Trophoblast cell (in vitro differentiated cells and primary cell): ENCODE data around the gene ASB3.

Experiments used
- DNase-seq, 2 donors: peaks; one replicate each; pipeline ENCODE4 v3.0.0-alpha.2; 2016
- H2AFZ ChIP-seq: 2 replicates; pipeline ENCODE4 v1.6.1; 2013; ENCODE audit warnings: low read length, moderate library complexity, mild to moderate bottlenecking; ENCODE audit not compliant: insufficient read depth, poor library complexity
- H2AK5ac ChIP-seq: 2 replicates; pipeline ENCODE4 v1.6.1; 2013; ENCODE audit warnings: mild to moderate bottlenecking, low read length
- H2BK120ac ChIP-seq: 2 replicates; pipeline ENCODE4 v1.6.1; 2013; ENCODE audit warnings: low read length, mild to moderate bottlenecking, moderate library complexity; ENCODE audit not compliant: insufficient read depth, poor library complexity
- H2BK12ac ChIP-seq: 2 replicates; pipeline ENCODE4 v1.6.1; 2013; ENCODE audit warnings: mild to moderate bottlenecking, low read length, moderate library complexity
- H2BK5ac ChIP-seq: 2 replicates; pipeline ENCODE4 v1.6.1; 2013; ENCODE audit warnings: low read length, low read depth, moderate library complexity, mild to moderate bottlenecking; ENCODE audit not compliant: poor library complexity
- H3K14ac ChIP-seq: 2 replicates; pipeline ENCODE4 v1.6.1; 2013; ENCODE audit warnings: mild to moderate bottlenecking, low read length
- H3K18ac ChIP-seq: 2 replicates; pipeline ENCODE4 v1.6.1; 2013; ENCODE audit warnings: mild to moderate bottlenecking, low read length
- H3K23ac ChIP-seq: 2 replicates; pipeline ENCODE4 v1.6.1; 2013; ENCODE audit warnings: low read length
- H3K27ac ChIP-seq: 2 replicates; pipeline ENCODE4 v1.5.1; 2013; ENCODE audit warnings: low read depth, mild to moderate bottlenecking, inconsistent platforms, low read length, moderate library complexity
- H3K27me3 ChIP-seq: 2 replicates; pipeline ENCODE4 v1.6.1; 2013; ENCODE audit warnings: inconsistent platforms, mild to moderate bottlenecking, low read length, moderate library complexity; ENCODE audit not compliant: insufficient read depth
- H3K36me3 ChIP-seq, 2 experiments: 1 replicate in 1 of 2; 2 replicates in 1 of 2; pipeline ENCODE4 v1.6.1; 2013; ENCODE audit warnings: low read length in 2 of 2, mild to moderate bottlenecking in 2 of 2, moderate library complexity in 1 of 2; ENCODE audit not compliant: insufficient read depth in 2 of 2, control insufficient read depth in 1 of 2
- H3K4ac ChIP-seq: 2 replicates; pipeline ENCODE4 v1.6.1; 2013; ENCODE audit warnings: low read depth, mild to moderate bottlenecking, low read length, moderate library complexity
- H3K4me1 ChIP-seq, 2 experiments: 1 replicate in 1 of 2; 2 replicates in 1 of 2; pipeline ENCODE4 v1.6.1; 2013; ENCODE audit warnings: low read length in 2 of 2, mild to moderate bottlenecking in 2 of 2, moderate library complexity in 1 of 2; ENCODE audit not compliant: insufficient read depth in 2 of 2, control insufficient read depth in 1 of 2
- H3K4me2 ChIP-seq: 2 replicates; pipeline ENCODE4 v1.6.1; 2013; ENCODE audit warnings: inconsistent platforms, mild to moderate bottlenecking, low read length, moderate library complexity
- H3K4me3 ChIP-seq: 2 replicates; pipeline ENCODE4 v1.5.1; 2013; ENCODE audit warnings: mild to moderate bottlenecking, low read depth, low read length, inconsistent platforms
- H3K79me1 ChIP-seq: one replicate; pipeline ENCODE4 v1.6.1; 2013; ENCODE audit warnings: low read length
- H3K79me2 ChIP-seq: 2 replicates; pipeline ENCODE4 v1.6.1; 2013; ENCODE audit warnings: low read length, mild to moderate bottlenecking; ENCODE audit not compliant: control insufficient read depth, insufficient read depth, poor library complexity
- H3K9ac ChIP-seq: 2 replicates; pipeline ENCODE4 v1.6.1; 2013; ENCODE audit warnings: mild to moderate bottlenecking, low read length
- H3K9me3 ChIP-seq: 2 replicates; pipeline ENCODE4 v1.6.1; 2013; ENCODE audit warnings: low read depth, mild to moderate bottlenecking, control low read depth, inconsistent platforms, low read length; ENCODE audit not compliant: insufficient read depth
- H4K12ac ChIP-seq: 2 replicates; pipeline ENCODE4 v1.6.1; 2013; ENCODE audit warnings: low read depth, mild to moderate bottlenecking, low read length, moderate library complexity
- H4K8ac ChIP-seq: 2 replicates; pipeline ENCODE4 v1.6.1; 2013; ENCODE audit warnings: low read depth, mild to moderate bottlenecking, low read length, moderate library complexity
- H4K91ac ChIP-seq: one replicate; pipeline ENCODE4 v1.6.1; 2013; ENCODE audit warnings: low read depth, mild to moderate bottlenecking, low read length, moderate library complexity
- WGBS: extraction: QIAGEN DNeasy Blood & Tissue Kit; methylation state at CpG from one replicate; pipeline ENCODE4 v1.1.7; 2013; ENCODE audit warnings: missing lambda C conversion rate; ENCODE audit not compliant: insufficient read length, insufficient coverage; ENCODE audit errors: extremely low coverage; 5-methylcytosine and 5-hydroxymethylcytosine counted together

ASB3 gene

DNA sequence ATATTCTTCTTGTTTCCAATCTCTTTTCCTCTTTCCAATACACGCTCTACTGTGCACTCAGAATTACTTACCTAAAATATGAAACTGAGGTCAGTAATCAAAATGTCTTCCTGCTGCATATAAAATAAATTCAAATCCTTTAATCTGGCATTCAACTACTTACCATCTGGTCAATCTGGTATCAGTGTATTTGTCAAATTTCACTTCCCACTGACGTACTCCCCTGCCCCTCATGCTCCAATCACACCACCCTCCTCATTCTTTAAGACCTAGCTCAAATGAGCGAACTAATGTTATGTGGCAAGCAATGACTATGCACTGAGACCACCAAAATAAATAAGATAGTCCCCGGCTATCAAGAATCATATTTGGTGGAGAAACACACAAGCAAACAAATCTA, 6.7 kb downstream of the ASB3 start:
- Histone ChIP-seq H3K36me3 (peaks cover 2 to 7% of the 10 kb centered on the region in 2 experiments), H4K12ac (no peak overlapping the region), H3K18ac (no peak overlapping the region), H3K27me3 (no peaks in the 10 kb centered on the region), H2BK5ac (no peak overlapping the region), H2BK12ac (no peak overlapping the region), H2AFZ (no peak overlapping the region), H3K79me2 (peaks cover 1% of the 10 kb centered on the region), H3K9ac (no peak overlapping the region), H4K91ac (no peak overlapping the region), H2BK120ac (no peak overlapping the region), H2AK5ac (no peak overlapping the region), H3K27ac (no peak overlapping the region), H3K4me2 (no peak overlapping the region), H3K4me3 (no peak overlapping the region), H3K14ac (no peak overlapping the region), H3K9me3 (no peaks in the 10 kb centered on the region), H3K4me1 (peaks cover 0 to 4% of the 10 kb centered on the region in 2 experiments), H4K8ac (no peak overlapping the region), H3K79me1 (no peaks in the 10 kb centered on the region), H3K4ac (peak overlapping the region; percentile 36), H3K23ac (no peak overlapping the region)
- no peak for DNase-seq
- WGBS, result no CpG with 5 or more reads among the region's 4 CpGs

GRCh38 chr2:53778536-53779162, 8.1 kb downstream of the ASB3 start:
- H3K4me2 ChIP-seq, result no peak overlapping the region
- H3K4ac ChIP-seq, result no peak overlapping the region
- no peak overlapping the region for H3K14ac ChIP-seq
- no peak overlapping the region for H2BK12ac ChIP-seq
- no peak overlapping the region for H3K4me3 ChIP-seq
- peaks cover 2 to 7% of the 10 kb centered on the region in 2 experiments for H3K36me3 ChIP-seq
- no peak overlapping the region for H2BK120ac ChIP-seq
- no peak overlapping the region for H4K91ac ChIP-seq
- no peak overlapping the region for H3K18ac ChIP-seq
- H4K8ac ChIP-seq, result no peak overlapping the region
- no peaks in the 10 kb centered on the region for H3K9me3 ChIP-seq
- H3K27ac ChIP-seq, result no peak overlapping the region
- no peak overlapping the region for H2AFZ ChIP-seq
- H3K4me1 ChIP-seq, result no peaks in the 10 kb centered on the region
- no peak overlapping the region for H3K23ac ChIP-seq
- H2BK5ac ChIP-seq, result no peak overlapping the region
- no peak overlapping the region for H2AK5ac ChIP-seq
- H3K9ac ChIP-seq, result no peak overlapping the region
- no CpG with 5 or more reads among the region's 5 CpGs for WGBS
- H3K27me3 ChIP-seq, result no peaks in the 10 kb centered on the region
- peaks cover 1% of the 10 kb centered on the region for H3K79me2 ChIP-seq
- peak in 1 of 2 donors; percentile 4 for DNase-seq
- H4K12ac ChIP-seq, result no peak overlapping the region
- H3K79me1 ChIP-seq, result no peaks in the 10 kb centered on the region

GRCh38 chr2:53777134-53777533, 9.6 kb downstream of the ASB3 start:
- Histone ChIP-seq H3K36me3 (peaks cover 2 to 7% of the 10 kb centered on the region in 2 experiments), H2BK12ac (no peak overlapping the region), H3K27ac (no peak overlapping the region), H3K9ac (no peak overlapping the region), H3K27me3 (no peaks in the 10 kb centered on the region), H4K12ac (no peak overlapping the region), H3K14ac (no peak overlapping the region), H2BK5ac (no peak overlapping the region), H3K23ac (no peak overlapping the region), H3K4me3 (no peak overlapping the region), H3K79me1 (no peaks in the 10 kb centered on the region), H3K9me3 (no peaks in the 10 kb centered on the region), H4K91ac (no peak overlapping the region), H4K8ac (no peak overlapping the region), H2AFZ (no peak overlapping the region), H3K18ac (no peak overlapping the region), H3K79me2 (peaks cover under 1% of the 10 kb centered on the region), H3K4me1 (no peaks in the 10 kb centered on the region), H3K4me2 (no peak overlapping the region), H2AK5ac (no peak overlapping the region), H3K4ac (no peak overlapping the region), H2BK120ac (no peak overlapping the region)
- DNase-seq, result no peak
- 100% methylated on average over 1 of the region's 1 CpG for WGBS

- no peak overlapping the region for H3K4me3 ChIP-seq
- H2AK5ac ChIP-seq, result no peak overlapping the region
- no peak overlapping the region for H4K12ac ChIP-seq
- H3K79me2 ChIP-seq, result peaks cover 3% of the 10 kb centered on the region
- H2AFZ ChIP-seq, result no peak overlapping the region
- H4K8ac ChIP-seq, result no peak overlapping the region
- no peak overlapping the region for H3K18ac ChIP-seq
- no peaks in the 10 kb centered on the region for H3K9me3 ChIP-seq
- WGBS, result no CpG with 5 or more reads among the region's 4 CpGs
- no peak overlapping the region for H3K4ac ChIP-seq
- H3K27me3 ChIP-seq, result no peaks in the 10 kb centered on the region
- no peak overlapping the region for H4K91ac ChIP-seq
- no peak overlapping the region for H3K14ac ChIP-seq
- no peaks in the 10 kb centered on the region for H3K4me1 ChIP-seq
- no peak for DNase-seq
- no peak overlapping the region for H2BK12ac ChIP-seq
- no peak overlapping the region for H2BK5ac ChIP-seq
- H3K9ac ChIP-seq, result no peak overlapping the region
- H3K79me1 ChIP-seq, result no peaks in the 10 kb centered on the region
- no peaks in the 10 kb centered on the region for H3K36me3 ChIP-seq
- no peak overlapping the region for H3K27ac ChIP-seq
- no peak overlapping the region for H3K23ac ChIP-seq
- no peak overlapping the region for H3K4me2 ChIP-seq
- H2BK120ac ChIP-seq, result no peak overlapping the region
These were observed 16.5 kb downstream of the ASB3 start for GRCh38 chr2:53770264-53770663.
